HCT116 (cell line): Measurements from ENCODE around the gene DIPK1A. TPM values are rescaled to one million over a fixed set of nuclear protein-coding genes. Genes with fewer than 3 reads are reported as not detected.

ENCODE experiments used
- ATAC-seq: fragments of 200-7000 bp; cut with Tn5 transposase; 2 replicates; pipeline ENCODE4 v1.9.1; 2020; ENCODE audit warnings: mild to moderate bottlenecking, moderate library complexity
- BruUV-seq: library from RNA; stranded (reverse); fragments of 400-500 nt; replicated peaks from 2 replicates; lab custom pipeline; 2021; lab: Mats Ljungman, UMichigan
- CTCF ChIA-PET: fragments of 300-600 bp; sonication (Branson Sonifier 250); formaldehyde crosslinking; loops from one replicate; lab custom pipeline; 2021; ENCODE audit warnings: antibody characterized with exemption; lab: Charles Lee
- POLR2A ChIA-PET: fragments of 300-600, 350-600 bp; sonication (Branson Sonifier 250); formaldehyde crosslinking; loops from one replicate; lab custom pipeline; 2021; ENCODE audit warnings: antibody characterized with exemption; lab: Charles Lee
- RAD21 ChIA-PET, 2 experiments: fragments of 300-600 bp; sonication (Branson Sonifier 250); formaldehyde crosslinking; loops; one replicate each; lab custom pipeline; 2023; ENCODE audit warnings: low total read pairs in 2 of 2; ENCODE audit not compliant: uncharacterized antibody in 2 of 2, unreplicated experiment in 2 of 2, low non-redundant PET in 1 of 2; lab: Charles Lee
- DNase-seq: peaks from one replicate; pipeline ENCODE4 v3.0.0-alpha.2; 2010; ENCODE audit warnings: low read depth, low spot score
- H2AFZ ChIP-seq: fragments of 200-600 bp; shearing (Covaris generic), sonication (generic); 2 replicates; pipeline ENCODE4 v1.6.1; 2017; ENCODE audit warnings: low read depth, mixed run types, mixed read lengths, antibody characterized with exemption, low read length; ENCODE audit not compliant: poor library complexity, severe bottlenecking
- H3K27ac ChIP-seq: 2 replicates; pipeline ENCODE4 v1.5.1; 2012; ENCODE audit warnings: low read depth, low read length
- H3K27me3 ChIP-seq: fragments of 200-600 bp; sonication (generic); 2 replicates; pipeline ENCODE4 v1.6.1; 2016; ENCODE audit warnings: mixed run types, low read length, mixed read lengths; ENCODE audit not compliant: insufficient read depth
- H3K36me3 ChIP-seq, 2 experiments: fragments of 200-500 bp in 1 of 2; fragments of 200-600 bp in 1 of 2; sonication (Bioruptor generic) in 1 of 2; sonication (generic) in 1 of 2; 2 replicates each; pipeline versions ENCODE4 v1.5.1 to v1.6.1; 2014 to 2016; ENCODE audit warnings: low read length in 2 of 2, inconsistent platforms in 1 of 2, mixed read lengths in 1 of 2, mixed run types in 1 of 2; ENCODE audit not compliant: insufficient read depth in 2 of 2, control insufficient read depth in 1 of 2
- H3K4me1 ChIP-seq, 2 experiments: fragments of 200-600 bp in 1 of 2; sonication (generic) in 1 of 2; 2 replicates each; pipeline versions ENCODE4 v1.5.1 to v1.6.1; 2012 to 2017; ENCODE audit warnings: low read length in 2 of 2, inconsistent platforms in 1 of 2, mild to moderate bottlenecking in 1 of 2, mixed read lengths in 1 of 2, mixed run types in 1 of 2, moderate library complexity in 1 of 2; ENCODE audit not compliant: insufficient read depth in 2 of 2, control insufficient read depth in 1 of 2
- H3K4me2 ChIP-seq: fragments of 200-600 bp; sonication (generic); 2 replicates; pipeline ENCODE4 v1.6.1; 2017; ENCODE audit warnings: mixed run types, low read length, mixed read lengths
- H3K4me3 ChIP-seq, 2 experiments: fragments of 200-600 bp in 1 of 2; sonication (generic) in 1 of 2; replicated peaks in 1 of 2; 2 replicates each; pipeline ENCODE4 v1.5.1; 2011 to 2016; ENCODE audit warnings: low read length in 2 of 2, control low read depth in 1 of 2, low read depth in 1 of 2, mild to moderate bottlenecking in 1 of 2, mixed read lengths in 1 of 2, mixed run types in 1 of 2
- H3K79me2 ChIP-seq: fragments of 200-600 bp; sonication (generic); 2 replicates; pipeline ENCODE4 v1.6.1; 2017; ENCODE audit warnings: mild to moderate bottlenecking, mixed run types, low read length, moderate library complexity, mixed read lengths; ENCODE audit not compliant: insufficient read depth
- H3K9ac ChIP-seq: fragments of 200-600 bp; sonication (generic); 2 replicates; pipeline ENCODE4 v1.6.1; 2016; ENCODE audit warnings: low read length, mixed read lengths
- H3K9me2 ChIP-seq: fragments of 200-600 bp; sonication (generic), shearing (Covaris generic); 2 replicates; pipeline ENCODE4 v1.6.1; 2017; ENCODE audit warnings: mixed run types, mild to moderate bottlenecking, moderate library complexity; ENCODE audit not compliant: insufficient read depth
- H3K9me3 ChIP-seq, 2 experiments: fragments of 200-500 bp in 1 of 2; fragments of 200-600 bp in 1 of 2; sonication (Bioruptor generic) in 1 of 2; sonication (generic) in 1 of 2; 2 replicates each; pipeline ENCODE4 v1.6.1; 2014 to 2017; ENCODE audit warnings: low read length in 2 of 2, mixed read lengths in 2 of 2, inconsistent platforms in 1 of 2, low read depth in 1 of 2, mild to moderate bottlenecking in 1 of 2, mixed run types in 1 of 2, moderate library complexity in 1 of 2; ENCODE audit not compliant: control insufficient read depth in 1 of 2, insufficient read depth in 1 of 2
- H4K20me1 ChIP-seq: fragments of 200-600 bp; sonication (generic), shearing (Covaris generic); 2 replicates; pipeline ENCODE4 v1.6.1; 2017; ENCODE audit warnings: mixed run types, mild to moderate bottlenecking, moderate library complexity; ENCODE audit not compliant: insufficient read depth
- CTCF ChIP-seq, 3 experiments: fragments of 200-600 bp in 1 of 3; sonication (generic) in 1 of 3; IDR thresholded peaks in 2 of 3; conservative IDR thresholded peaks in 1 of 3; 2 replicates each; pipeline ENCODE4 v1.5.1; 2012 to 2017; ENCODE audit warnings: low read depth in 2 of 3, low read length in 2 of 3, antibody characterized with exemption in 1 of 3, borderline replicate concordance in 1 of 3, control low read depth in 1 of 3, mild to moderate bottlenecking in 1 of 3, mixed read lengths in 1 of 3, mixed run types in 1 of 3, moderate library complexity in 1 of 3; ENCODE audit not compliant: insufficient read depth in 1 of 3
- ELF1 ChIP-seq: IDR thresholded peaks from 2 replicates; pipeline ENCODE4 v1.6.1; 2012; ENCODE audit warnings: low read depth, borderline replicate concordance
- EZH2phosphoT487 ChIP-seq: fragments of 200-600 bp; IDR thresholded peaks from 2 replicates; pipeline ENCODE4 v1.6.1; 2018; ENCODE audit warnings: antibody characterized with exemption, borderline replicate concordance
- FOSL1 ChIP-seq: IDR thresholded peaks from 2 replicates; pipeline ENCODE4 v1.6.1; 2012; ENCODE audit warnings: low read depth
- JUND ChIP-seq: IDR thresholded peaks from 2 replicates; pipeline ENCODE4 v1.6.1; 2012
- MAX ChIP-seq: IDR thresholded peaks from 2 replicates; pipeline ENCODE4 v1.6.1; 2012
- POLR2A ChIP-seq: IDR thresholded peaks from 2 replicates; pipeline ENCODE4 v1.7.0; 2011; ENCODE audit warnings: borderline replicate concordance; ENCODE audit not compliant: insufficient read depth, insufficient read length; ENCODE audit errors: extremely low read depth
- POLR2AphosphoS5 ChIP-seq: IDR thresholded peaks from 2 replicates; pipeline ENCODE4 v1.6.1; 2011; ENCODE audit warnings: mild to moderate bottlenecking, low read depth, low read length, moderate library complexity
- SIN3A ChIP-seq: IDR thresholded peaks from 2 replicates; pipeline ENCODE4 v1.6.1; 2012; ENCODE audit warnings: low read depth
- YY1 ChIP-seq: IDR thresholded peaks from 2 replicates; pipeline ENCODE4 v1.6.1; 2011; ENCODE audit warnings: low read length, low read depth, moderate library complexity, mild to moderate bottlenecking; ENCODE audit not compliant: insufficient replicate concordance; ENCODE audit errors: extremely low read depth
- ZFX ChIP-seq: fragments of 450-650 bp; IDR thresholded peaks from 2 replicates; pipeline ENCODE4 v1.6.1; 2017
- ZNF274 ChIP-seq: fragments of 200-500 bp; sonication (Bioruptor generic); IDR thresholded peaks from 2 replicates; pipeline ENCODE4 v1.6.1; 2014; ENCODE audit warnings: mild to moderate bottlenecking, low read depth, low read length, inconsistent platforms
- intact Hi-C: fragments of 100-400 bp; cut with micrococcal nuclease; formaldehyde crosslinking; loops from 2 replicates; pipeline ENCODE4 v1.10.0; 2022
- total RNA-seq: library from RNA; stranded (reverse); gene quantifications from one replicate; pipeline ENCODE4 v1.2.1, GENCODE V29; 2021; ENCODE audit not compliant: unreplicated experiment

Gene DIPK1A
- total RNA-seq, 1 experiment from 2014 or later = 4.3 TPM

- ATAC-seq (no peak), DNase-seq (no peak)
- no peaks in the 10 kb centered on the region for H3K27me3 ChIP-seq
- intact Hi-C loops = no loop called here
- no peaks in the 10 kb centered on the region for H3K9me2 ChIP-seq
- ChIA-PET CTCF (no interaction called here), RAD21 (no interaction called here), POLR2A (no interaction called here)
- H3K79me2 ChIP-seq = no peaks in the 10 kb centered on the region
- H2AFZ ChIP-seq = no peak overlapping the region
- no peaks in the 10 kb centered on the region for H3K9me3 ChIP-seq
- BruUV-seq = no TSS peak
- no peaks in the 10 kb centered on the region for H3K4me1 ChIP-seq
- H3K9ac ChIP-seq = no peak overlapping the region
- H3K4me3 ChIP-seq = no peak overlapping the region
- no peak overlapping the region for H3K27ac ChIP-seq
- no peaks in the 10 kb centered on the region for H4K20me1 ChIP-seq
- TF ChIP-seq POLR2A = no peak
- TF ChIP-seq FOSL1 = no peak
- TF ChIP-seq POLR2AphosphoS5 = no peak
- TF ChIP-seq MAX = no peak
- no peak for TF ChIP-seq SIN3A
- no peak for TF ChIP-seq ELF1
- no peak for TF ChIP-seq CTCF (IDR thresholded peaks at IDR 0.05 in 2 of 3, conservative IDR thresholded peaks at IDR 0.05 in 1 of 3; ENCODE audit: borderline replicate concordance in 1 of 3, insufficient read depth in 1 of 3, low read depth in 2 of 3, low read length in 2 of 3)
- TF ChIP-seq YY1 = no peak
- TF ChIP-seq JUND = no peak
- no peak for TF ChIP-seq ZNF274
- TF ChIP-seq EZH2phosphoT487 = no peak
- TF ChIP-seq ZFX = no peak
- no peak overlapping the region for H3K4me2 ChIP-seq
- no peaks in the 10 kb centered on the region for H3K36me3 ChIP-seq
Measured at GRCh38 chr1:92921031-92922023, 39.9 kb downstream of the DIPK1A start.
